OCI-LY3 (cell line): ENCODE data around the gene PARN.
A peak's percentile ranks its signal among the peaks of the same experiment; 100 is the strongest.

ENCODE experiments used
- H2AFZ ChIP-seq: fragments of 200-600, 300-600 bp; shearing (Covaris generic); 2 replicates; pipeline ENCODE4 v1.6.0; 2014; ENCODE audit warnings: antibody characterized with exemption, low read depth, low read length
- H3K27ac ChIP-seq: fragments of 200-600, 300-600 bp; sonication (generic); 2 replicates; pipeline ENCODE4 v1.5.1; 2014; ENCODE audit warnings: mild to moderate bottlenecking, low read length, moderate library complexity, mixed read lengths
- H3K27me3 ChIP-seq: fragments of 200-600, 300-600 bp; sonication (generic); 2 replicates; pipeline ENCODE4 v1.6.1; 2014; ENCODE audit warnings: low read depth, low read length, mixed read lengths
- H3K36me3 ChIP-seq: fragments of 200-600, 300-600 bp; sonication (generic); replicated peaks from 2 replicates; pipeline ENCODE3; 2014; ENCODE audit warnings: low read depth, low read length, mixed read lengths
- H3K4me1 ChIP-seq: fragments of 300-600, 200-600 bp; sonication (generic); 2 replicates; pipeline ENCODE4 v1.6.1; 2014; ENCODE audit warnings: low read length, mixed read lengths
- H3K4me2 ChIP-seq: fragments of 200-600, 300-600 bp; sonication (generic); 2 replicates; pipeline ENCODE4 v1.6.1; 2014; ENCODE audit warnings: low read length, mixed read lengths
- H3K4me3 ChIP-seq: fragments of 300-600, 200-600 bp; sonication (generic); 2 replicates; pipeline ENCODE4 v1.5.1; 2014; ENCODE audit warnings: antibody characterized with exemption, mild to moderate bottlenecking, low read length, moderate library complexity
- H3K79me2 ChIP-seq: fragments of 300-600, 200-600 bp; shearing (Covaris generic); 2 replicates; pipeline ENCODE4 v1.6.1; 2014; ENCODE audit warnings: mild to moderate bottlenecking, low read length, mixed read lengths
- H3K9ac ChIP-seq: fragments of 300-600, 200-600 bp; shearing (Covaris generic); 2 replicates; pipeline ENCODE4 v1.6.0; 2014; ENCODE audit warnings: mild to moderate bottlenecking, low read length, moderate library complexity
- H3K9me3 ChIP-seq: fragments of 200-600, 300-600 bp; shearing (Covaris generic); 2 replicates; pipeline ENCODE4 v1.6.1; 2014; ENCODE audit warnings: low read length, mixed read lengths; ENCODE audit not compliant: insufficient read depth
- H4K20me1 ChIP-seq: fragments of 200-600, 300-600 bp; sonication (generic); 2 replicates; pipeline ENCODE4 v1.6.1; 2016; ENCODE audit warnings: low read length, mixed read lengths; ENCODE audit not compliant: insufficient read depth
- CTCF ChIP-seq: fragments of 200-600, 300-600 bp; sonication (generic); IDR thresholded peaks from 2 replicates; pipeline ENCODE4 v1.5.1; 2014; ENCODE audit warnings: antibody characterized with exemption, low read length, low read depth
- EZH2phosphoT487 ChIP-seq: fragments of 200-600 bp; shearing (Covaris generic); IDR thresholded peaks from 2 replicates; pipeline ENCODE4 v1.6.1; 2018; ENCODE audit warnings: antibody characterized with exemption, mixed run types, low read depth

PARN gene

GRCh38 chr16:14497245-14498082, 132.6 kb downstream of the PARN start:
- TF ChIP-seq EZH2phosphoT487: no peak
- no peak for TF ChIP-seq CTCF
- Histone ChIP-seq H3K79me2 (no peaks in the 10 kb centered on the region), H3K4me3 (peak overlapping the region; percentile 40; the same call in 1 of the 2 replicates), H3K27me3 (no peaks in the 10 kb centered on the region), H3K27ac (peak overlapping the region; percentile 15; the same call in 1 of the 2 replicates), H4K20me1 (no peaks in the 10 kb centered on the region), H3K4me1 (peaks cover 57% of the 10 kb centered on the region), H3K9me3 (no peaks in the 10 kb centered on the region), H3K4me2 (peak overlapping the region; percentile 61), H2AFZ (no peak overlapping the region), H3K9ac (no peak overlapping the region), H3K36me3 (peaks cover 8% of the 10 kb centered on the region)

GRCh38 chr16:14496786-14497185, 133.3 kb downstream of the PARN start:
- Histone ChIP-seq H3K9me3 (no peaks in the 10 kb centered on the region), H3K4me2 (no peak overlapping the region), H3K4me1 (peaks cover 53% of the 10 kb centered on the region), H3K27me3 (no peaks in the 10 kb centered on the region), H3K4me3 (no peak overlapping the region), H3K9ac (no peak overlapping the region), H3K36me3 (peaks cover 8% of the 10 kb centered on the region), H3K79me2 (no peaks in the 10 kb centered on the region), H2AFZ (no peak overlapping the region), H4K20me1 (no peaks in the 10 kb centered on the region), H3K27ac (no peak overlapping the region)
- no peak for TF ChIP-seq CTCF
- TF ChIP-seq EZH2phosphoT487: no peak

GRCh38 chr16:14496047-14496770, 133.9 kb downstream of the PARN start:
- Histone ChIP-seq H3K79me2 (no peaks in the 10 kb centered on the region), H4K20me1 (no peaks in the 10 kb centered on the region), H3K4me2 (no peak overlapping the region), H3K4me1 (peaks cover 47% of the 10 kb centered on the region), H3K27ac (no peak overlapping the region), H3K4me3 (no peak overlapping the region), H3K27me3 (no peaks in the 10 kb centered on the region), H3K36me3 (peaks cover 8% of the 10 kb centered on the region), H3K9me3 (no peaks in the 10 kb centered on the region), H3K9ac (no peak overlapping the region), H2AFZ (no peak overlapping the region)
- TF ChIP-seq EZH2phosphoT487 (no peak), CTCF (no peak)

- H3K9me3 ChIP-seq: no peaks in the 10 kb centered on the region
- peaks cover 8% of the 10 kb centered on the region for H3K36me3 ChIP-seq
- H3K4me2 ChIP-seq: no peak overlapping the region
- H3K9ac ChIP-seq: no peak overlapping the region
- no peak overlapping the region for H2AFZ ChIP-seq
- peaks cover 41% of the 10 kb centered on the region for H3K4me1 ChIP-seq
- no peaks in the 10 kb centered on the region for H4K20me1 ChIP-seq
- no peak overlapping the region for H3K4me3 ChIP-seq
- H3K27ac ChIP-seq: no peak overlapping the region
- no peaks in the 10 kb centered on the region for H3K79me2 ChIP-seq
- TF ChIP-seq CTCF (no peak), EZH2phosphoT487 (no peak)
- no peaks in the 10 kb centered on the region for H3K27me3 ChIP-seq
Measured at GRCh38 chr16:14495213-14496046, 134.6 kb downstream of the PARN start.
